HL-60 (cell line): ENCODE results near the gene MED10.

Source experiments
- GABPA ChIP-seq: IDR thresholded peaks from 2 replicates; pipeline ENCODE4 v1.6.1; 2012; ENCODE audit warnings: low read depth
- POLR2AphosphoS5 ChIP-seq: IDR thresholded peaks from 2 replicates; pipeline ENCODE4 v1.6.1; 2012; ENCODE audit warnings: low read depth
- SPI1 ChIP-seq: IDR thresholded peaks from 2 replicates; pipeline ENCODE4 v1.6.1; 2012; ENCODE audit warnings: low read depth, mild to moderate bottlenecking, borderline replicate concordance
- TF ChIP-seq, protein P1 (sequence below): IDR thresholded peaks from 2 replicates; pipeline ENCODE4 v1.6.1; 2012; ENCODE audit warnings: low read depth; ENCODE audit not compliant: insufficient replicate concordance
- TF ChIP-seq, protein P2 (sequence below): IDR thresholded peaks from one replicate; pipeline ENCODE4 v1.5.1; 2011; ENCODE audit warnings: low read length, control low read depth, inconsistent platforms; ENCODE audit not compliant: insufficient read depth

DNA sequence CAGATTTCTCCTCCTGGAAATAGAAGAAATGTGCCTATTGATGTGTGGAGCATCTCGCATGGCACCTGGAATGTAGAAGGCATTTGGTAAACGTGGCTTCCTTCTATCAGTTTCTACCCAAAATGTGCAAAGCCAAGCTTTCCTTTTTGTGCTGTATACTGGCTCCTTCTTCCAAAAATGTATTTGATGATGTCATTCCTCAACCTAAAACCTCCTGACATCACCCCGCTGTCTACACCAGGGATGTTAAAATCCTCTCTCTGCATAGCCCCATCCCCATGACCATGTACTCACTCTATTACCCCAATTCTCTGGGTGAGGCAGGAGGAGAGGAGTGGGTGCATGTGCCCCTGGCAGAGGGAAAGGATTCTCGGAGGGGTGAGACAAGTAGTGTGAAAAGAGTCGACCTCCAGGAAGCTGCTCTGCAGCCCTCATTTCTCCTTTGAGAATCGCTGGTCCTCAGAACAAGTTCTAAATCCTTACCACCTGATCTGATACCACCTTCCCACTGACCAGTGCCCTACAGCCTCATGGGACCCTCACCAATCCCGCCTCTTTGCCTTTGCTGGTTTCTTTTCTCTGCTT, 11.7 kb upstream of the MED10 start:
- TF ChIP-seq POLR2AphosphoS5 (no peak), GABPA (no peak), SPI1 (no peak)
- TF ChIP-seq, protein P1, sequence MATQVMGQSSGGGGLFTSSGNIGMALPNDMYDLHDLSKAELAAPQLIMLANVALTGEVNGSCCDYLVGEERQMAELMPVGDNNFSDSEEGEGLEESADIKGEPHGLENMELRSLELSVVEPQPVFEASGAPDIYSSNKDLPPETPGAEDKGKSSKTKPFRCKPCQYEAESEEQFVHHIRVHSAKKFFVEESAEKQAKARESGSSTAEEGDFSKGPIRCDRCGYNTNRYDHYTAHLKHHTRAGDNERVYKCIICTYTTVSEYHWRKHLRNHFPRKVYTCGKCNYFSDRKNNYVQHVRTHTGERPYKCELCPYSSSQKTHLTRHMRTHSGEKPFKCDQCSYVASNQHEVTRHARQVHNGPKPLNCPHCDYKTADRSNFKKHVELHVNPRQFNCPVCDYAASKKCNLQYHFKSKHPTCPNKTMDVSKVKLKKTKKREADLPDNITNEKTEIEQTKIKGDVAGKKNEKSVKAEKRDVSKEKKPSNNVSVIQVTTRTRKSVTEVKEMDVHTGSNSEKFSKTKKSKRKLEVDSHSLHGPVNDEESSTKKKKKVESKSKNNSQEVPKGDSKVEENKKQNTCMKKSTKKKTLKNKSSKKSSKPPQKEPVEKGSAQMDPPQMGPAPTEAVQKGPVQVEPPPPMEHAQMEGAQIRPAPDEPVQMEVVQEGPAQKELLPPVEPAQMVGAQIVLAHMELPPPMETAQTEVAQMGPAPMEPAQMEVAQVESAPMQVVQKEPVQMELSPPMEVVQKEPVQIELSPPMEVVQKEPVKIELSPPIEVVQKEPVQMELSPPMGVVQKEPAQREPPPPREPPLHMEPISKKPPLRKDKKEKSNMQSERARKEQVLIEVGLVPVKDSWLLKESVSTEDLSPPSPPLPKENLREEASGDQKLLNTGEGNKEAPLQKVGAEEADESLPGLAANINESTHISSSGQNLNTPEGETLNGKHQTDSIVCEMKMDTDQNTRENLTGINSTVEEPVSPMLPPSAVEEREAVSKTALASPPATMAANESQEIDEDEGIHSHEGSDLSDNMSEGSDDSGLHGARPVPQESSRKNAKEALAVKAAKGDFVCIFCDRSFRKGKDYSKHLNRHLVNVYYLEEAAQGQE = no peak
- TF ChIP-seq, protein P2, sequence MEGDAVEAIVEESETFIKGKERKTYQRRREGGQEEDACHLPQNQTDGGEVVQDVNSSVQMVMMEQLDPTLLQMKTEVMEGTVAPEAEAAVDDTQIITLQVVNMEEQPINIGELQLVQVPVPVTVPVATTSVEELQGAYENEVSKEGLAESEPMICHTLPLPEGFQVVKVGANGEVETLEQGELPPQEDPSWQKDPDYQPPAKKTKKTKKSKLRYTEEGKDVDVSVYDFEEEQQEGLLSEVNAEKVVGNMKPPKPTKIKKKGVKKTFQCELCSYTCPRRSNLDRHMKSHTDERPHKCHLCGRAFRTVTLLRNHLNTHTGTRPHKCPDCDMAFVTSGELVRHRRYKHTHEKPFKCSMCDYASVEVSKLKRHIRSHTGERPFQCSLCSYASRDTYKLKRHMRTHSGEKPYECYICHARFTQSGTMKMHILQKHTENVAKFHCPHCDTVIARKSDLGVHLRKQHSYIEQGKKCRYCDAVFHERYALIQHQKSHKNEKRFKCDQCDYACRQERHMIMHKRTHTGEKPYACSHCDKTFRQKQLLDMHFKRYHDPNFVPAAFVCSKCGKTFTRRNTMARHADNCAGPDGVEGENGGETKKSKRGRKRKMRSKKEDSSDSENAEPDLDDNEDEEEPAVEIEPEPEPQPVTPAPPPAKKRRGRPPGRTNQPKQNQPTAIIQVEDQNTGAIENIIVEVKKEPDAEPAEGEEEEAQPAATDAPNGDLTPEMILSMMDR = no peak
